Left ventricle myocardium inferior (tissue), 1 donor: ENCODE data around the gene NOXO1. TPM values are rescaled to one million over a fixed set of nuclear protein-coding genes. Genes with fewer than 3 reads are reported as not detected.
"Not testable (repeated sequence)": the region's sequence is repeated elsewhere in the genome, so short reads cannot be mapped to it uniquely, and the experiment has no call there.

Source experiments
- DNase-seq: peaks from one replicate; pipeline ENCODE4 v3.0.0-alpha.2; 2020
- H3K27ac ChIP-seq: fragments of 200-600 bp; replicated peaks from 2 replicates; pipeline ENCODE4 v1.8.0; 2021
- H3K27me3 ChIP-seq: fragments of 200-600 bp; 2 replicates; pipeline ENCODE4 v1.8.0; 2021; ENCODE audit warnings: low read depth
- H3K36me3 ChIP-seq: fragments of 200-600 bp; 2 replicates; pipeline ENCODE4 v1.8.0; 2021
- H3K4me1 ChIP-seq: fragments of 200-600 bp; 2 replicates; pipeline ENCODE4 v1.8.0; 2021
- H3K4me3 ChIP-seq: fragments of 200-600 bp; 2 replicates; pipeline ENCODE4 v1.8.0; 2021; ENCODE audit warnings: mild to moderate bottlenecking, moderate library complexity
- H3K9me3 ChIP-seq: fragments of 200-600 bp; replicated peaks from 2 replicates; pipeline ENCODE4 v1.8.0; 2021
- CTCF ChIP-seq: fragments of 200-600 bp; IDR thresholded peaks from 2 replicates; pipeline ENCODE4 v1.8.0; 2021; ENCODE audit warnings: antibody characterized with exemption, mild to moderate bottlenecking, borderline replicate concordance
- intact Hi-C: fragments of 100-400 bp; cut with micrococcal nuclease; formaldehyde crosslinking; loops from one replicate; pipeline ENCODE4 v1.11.0; 2022
- total RNA-seq: library from RNA; stranded (reverse); fragmentation: NEBNext Ultra II Directional; extraction: Animal tissue kit (Norgen Biotek cat#: 25700); gene quantifications from one replicate; pipeline ENCODE4 v1.2.1, GENCODE V29; 2021
- donor health status: DM: no; HTN: yes; CAD: no; lungs with severe emphysema.

The NOXO1 gene
- total RNA-seq, 1 donor from 2014 or later = not detected

- DNase-seq = no peak
- no peak overlapping the region for H3K27ac ChIP-seq
Observed at GRCh38 chr16:2015947-2016208, 34.6 kb upstream of the NOXO1 start.

GRCh38 chr16:2015117-2015946 lies 34.1 kb upstream of the NOXO1 start:
- intact Hi-C loops = no loop called here
- Histone ChIP-seq H3K9me3 (no peaks in the 10 kb centered on the region), H3K4me1 (peaks cover 14% of the 10 kb centered on the region), H3K27me3 (peaks cover 40% of the 10 kb centered on the region), H3K4me3 (no peak overlapping the region), H3K27ac (no peak overlapping the region), H3K36me3 (no peaks in the 10 kb centered on the region)
- TF ChIP-seq CTCF = no peak
- DNase-seq = no peak

More at GRCh38 chr16:2015947-2016208, 34.6 kb upstream of the NOXO1 start:
- Histone ChIP-seq H3K4me1 (peaks cover 15% of the 10 kb centered on the region), H3K4me3 (no peak overlapping the region), H3K27me3 (peaks cover 45% of the 10 kb centered on the region), H3K9me3 (no peaks in the 10 kb centered on the region), H3K36me3 (no peaks in the 10 kb centered on the region)
- no peak for TF ChIP-seq CTCF
- intact Hi-C loops = no loop called here

GRCh38 chr16:2013527-2013926 lies 32.3 kb upstream of the NOXO1 start:
- Histone ChIP-seq H3K4me1 (peaks cover 20% of the 10 kb centered on the region), H3K27me3 (peaks cover 21% of the 10 kb centered on the region), H3K9me3 (no peaks in the 10 kb centered on the region), H3K27ac (no peak overlapping the region), H3K4me3 (no peak overlapping the region), H3K36me3 (no peaks in the 10 kb centered on the region)
- DNase-seq = no peak
- TF ChIP-seq CTCF = no peak
- intact Hi-C loops = no loop called here

- intact Hi-C loops, DNase-seq, H3K27ac ChIP-seq, H3K36me3 ChIP-seq, H3K9me3 ChIP-seq, H3K4me3 ChIP-seq, H3K27me3 ChIP-seq: not testable (repeated sequence)
- peaks cover 38% of the 10 kb centered on the region for H3K4me1 ChIP-seq
Observed at GRCh38 chr16:2011726-2012125, 30.5 kb upstream of the NOXO1 start.

GRCh38 chr16:2009791-2010510 lies 28.7 kb upstream of the NOXO1 start, which contains the start of gene ZNF598:
Gene ZNF598 (minus strand): TSS chr16:2009821.
- Histone ChIP-seq H3K27me3 (no peaks in the 10 kb centered on the region), H3K4me1 (peaks cover 56% of the 10 kb centered on the region), H3K4me3 (peak within 1 kb of the TSS; percentile 93), H3K27ac (peak within 1 kb of the TSS; percentile 91), H3K9me3 (no peaks in the 10 kb centered on the region), H3K36me3 (no peaks in the 10 kb centered on the region)
- no peak for TF ChIP-seq CTCF
- intact Hi-C loops = no loop called here
- DNase-seq = peak; percentile 85
